Measurements from ENCODE around the gene GAS2L2.
"Not testable (repeated sequence)": the region's sequence is repeated elsewhere in the genome, so short reads cannot be mapped to it uniquely, and the experiment has no call there.

The GAS2L2 gene

GRCh38 chr17:35773679-35774425 is 20.8 kb upstream of the GAS2L2 start:
- no peak for DNase-seq (ENCODE audit: extremely low read depth in 1 of 2, low read depth in 1 of 2)

GRCh38 chr17:35773129-35773528 is 20.1 kb upstream of the GAS2L2 start:
- DNase-seq (ENCODE audit: extremely low read depth in 1 of 2, low read depth in 1 of 2) = no peak

- no peak for DNase-seq (ENCODE audit: extremely low read depth in 1 of 2, low read depth in 1 of 2)
Observed at GRCh38 chr17:35769895-35770486, 17.0 kb upstream of the GAS2L2 start.

GRCh38 chr17:35768797-35769196 is 15.8 kb upstream of the GAS2L2 start:
- no peak for DNase-seq (ENCODE audit: extremely low read depth in 1 of 2, low read depth in 1 of 2)

GRCh38 chr17:35766903-35767510 is 14.0 kb upstream of the GAS2L2 start:
- DNase-seq (ENCODE audit: extremely low read depth in 1 of 2, low read depth in 1 of 2) = no peak

- no peak for DNase-seq (ENCODE audit: extremely low read depth in 1 of 2, low read depth in 1 of 2)
Observed at GRCh38 chr17:35766489-35766877, 13.4 kb upstream of the GAS2L2 start.

GRCh38 chr17:35765756-35766488 is 12.9 kb upstream of the GAS2L2 start:
- DNase-seq (ENCODE audit: extremely low read depth in 1 of 2, low read depth in 1 of 2) = no peak

GRCh38 chr17:35765086-35765710 is 12.2 kb upstream of the GAS2L2 start:
- no peak for DNase-seq (ENCODE audit: extremely low read depth in 1 of 2, low read depth in 1 of 2)

- peak; percentile 77 to 84 for DNase-seq (ENCODE audit: extremely low read depth in 1 of 2, low read depth in 1 of 2)
Observed at GRCh38 chr17:35764123-35764991, 11.3 kb upstream of the GAS2L2 start.

- no peak for DNase-seq (ENCODE audit: extremely low read depth in 1 of 2, low read depth in 1 of 2)
Observed at GRCh38 chr17:35763767-35764122, 10.7 kb upstream of the GAS2L2 start.

GRCh38 chr17:35761601-35762000 is 8.6 kb upstream of the GAS2L2 start:
- DNase-seq (ENCODE audit: extremely low read depth in 1 of 2, low read depth in 1 of 2) = no peak

GRCh38 chr17:35760587-35760986 is 7.5 kb upstream of the GAS2L2 start, which contains the start of gene C17orf50:
TSS of gene C17orf50 (plus strand) at chr17:35760887. CDS start at chr17:35760942, 55 bp downstream.
- DNase-seq (ENCODE audit: extremely low read depth in 1 of 2, low read depth in 1 of 2) = no peak

GRCh38 chr17:35757243-35757642 is 4.2 kb upstream of the GAS2L2 start:
- DNase-seq (ENCODE audit: extremely low read depth in 1 of 2, low read depth in 1 of 2) = no peak

- DNase-seq (ENCODE audit: extremely low read depth in 1 of 2, low read depth in 1 of 2) = no peak
Observed at GRCh38 chr17:35752471-35752870, 568 bp downstream of the GAS2L2 start.

GRCh38 chr17:35751541-35751940 is 1.5 kb downstream of the GAS2L2 start:
- not testable (repeated sequence) for DNase-seq (ENCODE audit: extremely low read depth in 1 of 2, low read depth in 1 of 2)

GRCh38 chr17:35750526-35751395 is 2.3 kb downstream of the GAS2L2 start:
- DNase-seq (ENCODE audit: extremely low read depth in 1 of 2, low read depth in 1 of 2) = no peak

- no peak for DNase-seq (ENCODE audit: extremely low read depth in 1 of 2, low read depth in 1 of 2)
Observed at GRCh38 chr17:35749560-35750412, 3.3 kb downstream of the GAS2L2 start.

GRCh38 chr17:35748979-35749378 is 4.1 kb downstream of the GAS2L2 start:
- no peak for DNase-seq (ENCODE audit: extremely low read depth in 1 of 2, low read depth in 1 of 2)

All from stimulated activated CD8-positive, alpha-beta memory T cell treated with anti-CD3 and anti-CD28 coated beads, Interleukin-7, amount 100 ng/mL, for 48 hours (primary cell).